CD4-positive, alpha-beta T cell treated with Interleukin-6 at 100 ng/mL for 8 hours (primary cell): ENCODE measurements around the gene NDUFA5.
"Not testable (repeated sequence)": the region's sequence is repeated elsewhere in the genome, so short reads cannot be mapped to it uniquely, and the experiment has no call there.

Experiments used
- DNase-seq: peaks from one replicate; pipeline ENCODE4 v3.0.0-alpha.2; 2020; ENCODE audit warnings: mixed read lengths, low spot score

NDUFA5 gene

DNA sequence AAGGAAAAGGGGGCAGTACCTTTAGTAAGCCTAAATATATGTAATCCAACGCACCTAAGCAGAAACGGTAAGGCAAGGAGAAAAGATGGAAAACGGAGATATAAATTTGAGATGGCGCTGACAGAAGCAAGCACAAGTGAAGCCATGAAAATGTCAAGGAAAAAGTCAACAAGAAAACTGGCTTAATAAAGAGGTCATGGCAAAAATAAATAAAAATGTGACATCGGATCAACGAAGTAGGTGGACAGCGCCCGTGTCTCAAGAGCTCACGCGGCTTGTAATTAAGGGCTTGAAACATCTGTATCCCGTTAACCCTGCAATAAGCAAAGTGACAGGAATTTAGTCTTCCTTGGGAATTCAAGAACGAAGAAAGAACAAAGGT lies 611 bp downstream of the NDUFA5 start:
- DNase-seq: no peak

DNA sequence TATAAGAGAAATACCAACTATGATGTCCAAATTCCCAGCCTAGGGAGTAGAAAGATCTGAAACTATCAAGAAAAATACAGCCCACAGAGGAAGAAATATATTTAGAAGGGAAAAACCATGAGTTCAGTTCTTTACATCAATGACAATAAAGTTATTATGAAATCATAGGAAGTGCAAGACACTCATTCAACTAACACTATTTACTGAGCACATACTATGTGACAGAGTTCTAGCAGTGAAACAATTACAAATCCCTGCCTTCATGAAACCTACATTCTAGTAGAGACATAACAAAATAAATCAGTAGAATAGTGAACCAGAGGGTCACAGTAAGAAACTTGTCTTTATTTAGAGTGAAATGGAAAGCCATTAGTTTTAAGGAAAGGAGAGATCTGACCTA lies 2.1 kb downstream of the NDUFA5 start:
- no peak for DNase-seq

GRCh38 chr7:123553159-123553558 lies 4.5 kb downstream of the NDUFA5 start:
- no peak for DNase-seq

GRCh38 chr7:123552641-123553040 lies 5.0 kb downstream of the NDUFA5 start:
- no peak for DNase-seq

DNA sequence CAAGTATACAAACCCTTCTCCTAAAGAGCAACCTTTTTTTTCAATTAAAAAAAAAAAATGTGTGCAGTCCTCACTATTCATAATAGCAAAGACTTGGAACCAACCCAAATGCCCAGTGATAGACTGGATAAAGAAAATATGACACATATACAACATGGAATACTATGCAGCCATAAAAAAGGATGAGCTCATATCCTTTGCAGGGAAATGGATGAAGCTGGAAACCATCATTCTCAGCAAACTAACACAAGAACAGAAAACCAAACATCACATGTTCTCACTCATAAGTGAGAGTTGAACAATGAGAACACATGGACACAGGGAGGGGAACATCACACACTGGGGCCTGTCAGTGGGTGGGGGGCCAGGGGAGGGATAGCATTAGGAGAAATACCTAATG lies 5.5 kb downstream of the NDUFA5 start:
- DNase-seq: not testable (repeated sequence)

DNA sequence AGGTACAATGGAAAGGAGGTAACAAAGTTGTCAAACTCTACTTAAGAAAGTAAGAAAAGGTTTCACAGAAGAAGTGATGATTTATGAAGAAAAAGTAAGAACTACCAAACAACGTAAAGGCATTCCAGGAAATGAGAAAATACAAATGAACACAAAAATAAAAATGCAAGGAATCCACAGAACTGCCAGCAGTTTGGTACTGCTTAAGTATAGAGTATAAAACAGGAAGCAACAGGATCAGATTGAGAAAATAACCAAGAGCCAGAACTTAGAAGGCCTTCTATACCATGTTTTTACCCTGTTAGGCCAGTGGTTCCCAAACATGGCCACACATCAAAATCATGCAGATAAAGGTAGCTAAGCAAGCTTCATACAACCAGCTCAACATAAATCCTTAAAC lies 9.2 kb downstream of the NDUFA5 start:
- DNase-seq: no peak

DNA sequence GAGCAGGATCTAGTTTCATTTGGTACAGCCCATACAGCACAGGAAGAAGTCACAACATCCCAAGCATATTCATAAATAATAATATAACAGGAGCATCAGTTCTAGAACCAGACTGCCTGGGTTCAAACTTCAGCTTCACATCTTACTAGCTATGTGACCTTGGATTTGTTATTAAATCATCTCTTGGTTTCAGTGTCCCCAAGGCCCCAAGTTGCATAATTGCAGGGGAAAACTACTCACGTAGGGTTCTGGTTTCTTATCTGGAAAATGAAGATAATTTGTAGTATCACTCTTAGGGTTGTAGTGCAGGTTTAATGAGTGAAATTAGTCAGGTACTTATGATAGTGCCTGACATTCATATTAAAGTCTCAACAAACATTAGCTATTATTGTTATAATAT lies 17.7 kb downstream of the NDUFA5 start:
- no peak for DNase-seq

DNA sequence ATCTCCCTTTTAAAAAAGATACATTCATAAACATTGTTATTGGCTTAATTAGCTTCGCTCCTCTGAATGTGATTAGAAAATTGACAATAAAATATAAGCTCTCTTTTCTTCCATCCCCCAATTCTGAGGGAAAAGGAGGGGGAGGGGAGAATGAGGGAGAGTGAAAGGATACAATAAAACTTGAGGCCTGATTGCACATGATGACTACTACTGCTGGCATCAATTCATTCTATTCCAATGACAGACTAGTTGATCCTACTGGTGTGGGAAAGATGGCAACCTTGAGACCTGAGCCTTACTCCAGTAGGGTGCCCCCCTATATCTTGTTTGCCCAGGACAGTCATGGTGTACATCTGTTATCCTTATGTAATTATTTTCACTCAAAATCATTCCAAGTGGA lies 18.7 kb downstream of the NDUFA5 start:
- DNase-seq: no peak

GRCh38 chr7:123538189-123538714 lies 19.4 kb downstream of the NDUFA5 start:
- DNase-seq: no peak

DNA sequence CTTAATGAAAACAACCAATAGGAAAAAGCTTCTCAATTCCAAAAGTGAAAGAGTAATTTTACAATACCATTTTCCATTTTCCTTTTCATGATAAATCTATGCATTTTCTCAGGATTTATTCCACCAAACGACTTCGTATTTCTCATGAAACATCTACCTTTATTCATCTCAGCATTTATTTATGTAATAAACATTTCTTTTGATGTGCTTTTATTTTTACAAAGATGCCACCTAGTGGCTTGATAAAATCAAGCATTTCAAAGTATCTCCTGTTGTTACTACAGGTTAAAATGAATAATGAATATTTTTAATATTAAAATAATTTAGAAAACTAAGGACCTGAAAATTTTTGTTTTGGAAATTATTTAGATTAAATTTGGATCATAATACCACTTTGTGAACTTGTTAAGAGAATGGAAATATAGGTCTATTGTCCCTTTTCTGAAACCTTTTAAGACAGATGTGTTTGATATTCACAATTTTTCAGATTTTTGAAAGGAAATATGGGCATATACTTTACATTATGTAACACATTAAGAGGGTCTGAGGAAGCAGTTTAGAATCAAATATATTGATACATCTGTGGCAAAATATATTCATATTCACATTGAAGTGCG lies 20.5 kb downstream of the NDUFA5 start:
- peak; percentile 8 for DNase-seq

DNA sequence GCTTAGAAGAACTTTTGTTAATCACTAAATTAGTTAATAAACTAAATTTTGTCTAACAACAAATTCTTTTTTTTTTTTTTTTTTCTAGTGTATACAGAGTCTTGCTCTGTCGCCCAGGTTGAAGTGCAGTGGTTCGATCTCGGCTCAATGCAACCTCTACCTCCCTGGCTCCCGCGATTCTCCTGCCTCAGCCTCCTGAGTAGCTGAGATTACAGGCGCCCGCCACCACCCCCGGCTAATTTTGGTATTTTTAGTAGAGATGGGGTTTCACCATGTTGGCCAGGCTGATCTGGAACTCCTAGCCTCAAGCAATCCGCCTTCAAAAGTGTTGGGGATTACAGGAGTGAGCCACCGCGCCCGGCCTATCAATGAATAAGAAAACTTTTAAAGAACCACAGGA lies 22.1 kb downstream of the NDUFA5 start:
- no peak for DNase-seq

DNA sequence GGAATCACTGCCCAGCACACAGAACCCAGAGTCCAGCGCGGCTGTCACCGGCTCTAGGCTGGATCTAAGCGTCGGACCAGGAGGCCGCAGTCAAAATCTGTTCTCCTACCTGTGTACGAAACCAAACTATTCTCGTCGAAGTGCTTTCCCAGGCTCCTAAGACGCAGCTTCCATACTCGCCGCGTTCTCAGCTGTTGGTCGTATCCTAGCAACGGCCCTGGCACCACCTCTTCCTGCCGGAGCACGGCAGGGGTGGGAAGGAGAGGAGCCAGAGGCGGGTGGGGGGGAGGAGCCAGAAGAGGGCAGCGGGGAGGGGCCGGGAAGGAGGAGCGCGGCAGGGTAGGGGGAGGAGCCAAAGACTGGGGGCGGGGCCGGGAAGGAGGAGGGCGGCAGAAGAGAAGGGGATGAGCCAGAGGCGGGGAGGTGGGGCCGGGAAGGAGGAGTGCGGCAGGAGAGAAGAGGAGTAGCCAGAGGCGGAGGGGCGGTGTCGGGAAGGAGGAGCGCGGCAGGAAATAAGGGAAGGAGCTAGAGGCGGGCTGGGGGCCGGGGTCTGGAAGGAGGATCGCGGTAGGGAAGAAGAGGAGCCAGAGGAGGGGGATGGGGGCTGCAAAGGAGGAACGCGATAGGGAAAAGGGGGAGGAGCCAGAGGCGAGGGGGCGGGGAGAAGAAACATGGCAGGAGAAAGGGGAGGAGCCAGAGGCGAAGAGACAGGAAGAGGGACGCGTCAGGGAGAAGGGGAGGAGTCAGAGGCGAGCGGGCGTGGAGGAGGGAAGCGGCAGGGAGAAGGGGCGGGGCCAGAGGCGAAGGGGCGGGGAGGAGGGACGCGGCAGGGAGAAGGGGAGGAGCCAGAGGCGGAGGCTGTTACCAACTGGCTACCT lies 23.0 kb downstream of the NDUFA5 start, which contains the start of gene IQUB:
Gene IQUB, minus strand, starts transcription at position 213 of the 878 bp plus-strand sequence. CDS start 22,255 bp downstream, outside the sequence.
- DNase-seq: peak; percentile 97

DNA sequence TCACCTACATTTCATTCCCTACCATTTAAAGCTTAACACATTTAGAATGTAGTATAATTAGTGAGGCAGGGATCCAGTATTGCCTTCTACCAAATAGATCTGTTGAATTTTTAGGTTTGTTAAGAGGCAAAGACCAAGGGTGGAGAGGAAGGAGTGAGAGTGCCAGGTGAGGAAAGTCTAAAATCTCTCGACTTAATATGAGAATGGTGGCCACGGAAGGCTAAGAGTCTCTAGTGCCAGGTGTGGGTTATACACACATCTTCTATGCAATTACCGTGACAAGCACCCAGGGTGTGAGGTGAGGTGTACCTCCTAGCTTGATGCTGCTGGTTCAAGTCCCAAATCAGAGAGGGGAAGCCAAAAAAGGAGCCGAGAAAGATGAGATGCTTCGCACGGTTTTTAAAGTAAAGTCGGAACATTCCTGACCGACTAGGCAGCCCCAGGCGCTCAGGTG lies 23.7 kb downstream of the NDUFA5 start:
- peak; percentile 5 for DNase-seq

DNA sequence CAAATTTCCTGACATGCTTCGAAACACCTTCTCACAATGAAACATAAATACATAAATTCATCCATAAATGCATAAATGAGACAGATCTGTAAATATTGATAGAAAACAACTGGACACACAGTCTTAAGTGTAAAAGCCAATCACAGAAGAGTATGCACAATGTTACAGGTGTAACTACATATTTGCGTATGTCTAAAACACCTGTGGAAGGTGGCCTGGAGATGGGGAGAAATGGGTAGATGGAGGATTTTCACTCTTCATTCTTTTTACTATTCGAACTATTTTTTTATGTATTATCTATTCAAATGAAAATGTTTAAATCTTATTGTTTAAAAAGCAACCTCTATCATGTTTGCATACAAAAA lies 24.1 kb downstream of the NDUFA5 start:
- DNase-seq: no peak

DNA sequence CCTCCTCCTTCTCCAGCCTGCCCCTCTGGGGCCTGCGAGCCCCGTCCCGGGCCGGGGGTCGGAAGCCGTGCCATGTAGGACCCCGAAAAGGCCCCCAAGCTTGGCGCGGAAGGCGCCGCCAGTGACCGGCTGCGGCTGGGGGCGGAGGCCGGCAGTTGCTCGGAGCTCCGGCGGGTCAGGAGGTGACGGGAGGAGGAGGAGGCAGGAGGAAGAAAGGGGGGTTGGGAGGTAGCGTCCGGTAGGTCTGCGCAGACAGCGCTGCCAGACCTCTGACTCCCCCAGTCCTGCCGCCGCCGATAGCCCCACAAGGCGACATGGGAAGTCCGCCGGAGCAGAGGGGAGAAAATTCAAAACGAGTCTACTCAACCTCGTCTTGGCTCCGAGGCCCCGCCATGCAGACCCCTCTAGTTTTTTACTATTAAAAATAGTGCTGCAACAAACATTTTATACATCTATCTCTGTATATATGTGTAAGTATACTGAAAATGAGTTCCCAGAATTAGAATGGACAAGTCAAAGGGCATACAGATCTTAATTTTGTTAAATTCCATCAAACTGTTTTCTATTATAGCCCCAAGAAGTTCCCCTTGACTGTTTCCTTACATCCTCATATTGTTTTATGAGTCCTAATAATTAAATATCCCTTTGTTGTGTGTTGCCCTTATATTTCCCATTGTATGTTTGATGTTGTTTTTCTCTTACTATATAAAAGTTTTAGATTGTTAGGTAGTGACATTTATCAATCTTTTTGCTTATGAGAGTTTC lies 24.6 kb downstream of the NDUFA5 start:
- DNase-seq: not testable (repeated sequence)

- DNase-seq: not testable (repeated sequence)
Measured at GRCh38 chr7:123532343-123532742, 25.3 kb downstream of the NDUFA5 start.

GRCh38 chr7:123530035-123530591 lies 27.5 kb downstream of the NDUFA5 start:
- not testable (repeated sequence) for DNase-seq

DNA sequence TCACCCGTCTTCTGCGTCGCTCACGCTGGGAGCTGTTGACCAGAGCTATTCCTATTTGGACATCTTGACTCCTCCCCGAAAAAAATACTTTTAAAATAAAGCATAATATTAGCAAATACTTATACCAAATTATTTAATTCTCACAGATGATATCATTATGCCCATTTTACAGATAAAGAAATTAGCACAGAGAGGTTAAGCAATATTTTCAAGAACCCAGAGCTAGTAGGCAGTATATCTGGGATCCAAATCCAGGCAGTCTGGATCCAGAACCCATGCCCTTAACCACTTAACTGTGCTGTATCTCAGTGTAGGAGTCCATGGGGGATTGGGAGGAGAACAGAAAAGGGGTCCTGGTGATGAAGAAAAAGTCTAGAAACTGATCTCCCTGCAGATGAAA lies 29.4 kb downstream of the NDUFA5 start:
- DNase-seq: no peak

- DNase-seq: not testable (repeated sequence)
Measured at GRCh38 chr7:123527712-123528225, 29.8 kb downstream of the NDUFA5 start.

GRCh38 chr7:123526533-123526932 lies 31.1 kb downstream of the NDUFA5 start:
- DNase-seq: not testable (repeated sequence)

GRCh38 chr7:123522066-123522465 lies 35.6 kb downstream of the NDUFA5 start:
- DNase-seq: no peak

GRCh38 chr7:123505221-123505620 lies 52.4 kb downstream of the NDUFA5 start:
- DNase-seq: no peak
